ENCODE results near the gene ZNF770. TPM values are rescaled to one million over a fixed set of nuclear protein-coding genes. Genes with fewer than 3 reads are reported as not detected.

ZNF770 gene
- polyA plus RNA-seq, 1 donor (not counting 4 experiments of a cell fraction or from before 2014, with no cell fraction given), result 35.9 TPM

DNA sequence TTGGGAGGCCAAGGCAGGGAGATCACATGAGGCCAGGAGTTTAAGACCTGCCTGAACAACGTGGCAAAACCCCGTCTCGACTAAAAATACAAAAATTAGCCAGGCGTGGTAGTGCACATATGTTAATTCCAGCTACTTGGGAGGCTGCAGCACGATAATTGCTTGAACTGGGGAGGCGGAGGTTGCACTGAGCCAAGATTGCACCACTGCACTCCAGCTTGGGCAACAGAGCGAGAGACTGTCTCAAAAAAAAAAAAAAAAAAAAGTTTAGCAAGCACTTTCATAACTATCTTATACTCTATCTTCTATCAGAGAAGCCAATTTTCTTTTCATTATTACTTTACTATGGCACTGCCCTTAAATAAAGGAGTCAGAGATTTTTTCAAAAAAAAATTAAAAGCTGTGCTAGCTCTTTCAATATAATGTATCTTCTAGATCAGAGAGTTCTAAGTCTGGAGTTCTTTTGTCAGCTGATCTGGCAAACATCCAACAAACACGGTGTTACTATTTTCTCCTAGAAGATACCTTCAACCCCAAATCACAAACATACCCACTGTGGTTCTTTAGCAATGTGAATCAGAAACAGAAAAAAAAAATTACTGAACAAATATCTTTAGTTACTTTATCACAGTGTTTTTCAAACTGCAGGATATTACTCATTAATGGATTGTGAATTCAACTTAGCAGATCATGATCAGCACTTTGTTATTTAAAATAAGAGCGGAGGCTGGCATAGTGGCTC lies 3.0 kb downstream of the ZNF770 start:
- no peaks in the 10 kb centered on the region for H3K9me3 ChIP-seq (ENCODE audit: control insufficient read depth, low read depth, low read length)
- H3K79me2 ChIP-seq (ENCODE audit: control insufficient read depth, insufficient read depth, low read length), result peaks cover 46% of the 10 kb centered on the region
- H3K9ac ChIP-seq (ENCODE audit: control insufficient read depth, extremely low read depth, insufficient read depth, low read length), result peak overlapping the region; percentile 10
- H4K20me1 ChIP-seq (ENCODE audit: control insufficient read depth, extremely low read depth, insufficient read depth, low read length), result no peaks in the 10 kb centered on the region
- DNase-seq (ENCODE audit: low read depth, low spot score) (no peak), FAIRE-seq (no peak)
- peaks cover 8 to 9% of the 10 kb centered on the region in 2 experiments for H3K36me3 ChIP-seq (ENCODE audit: control insufficient read depth in 2 of 2, extremely low read depth in 1 of 2, insufficient read depth in 2 of 2, low read length in 2 of 2)
- peaks cover 14% of the 10 kb centered on the region for H3K4me1 ChIP-seq (ENCODE audit: control insufficient read depth, extremely low read depth, insufficient read depth, low read length)
- dilution Hi-C loops (cut with MboI; ENCODE audit: extremely low pct_ligation_motif_present, low sequenced_read_pairs), result no loop called here
- no peaks in the 10 kb centered on the region for H3K9me1 ChIP-seq (ENCODE audit: control insufficient read depth, extremely low read depth, insufficient read depth, low read length)
- no peak overlapping the region for H2AFZ ChIP-seq (ENCODE audit: control insufficient read depth, low read length)
- peak overlapping the region in 1 of 3 experiments; percentile 18 for H3K4me3 ChIP-seq (ENCODE audit: control insufficient read depth in 2 of 3, extremely low read depth in 1 of 3, insufficient read depth in 2 of 3, low read depth in 1 of 3, low read length in 3 of 3)
- no peaks in the 10 kb centered on the region for H3K27me3 ChIP-seq (ENCODE audit: control insufficient read depth, extremely low read depth, insufficient read depth, low read length)
- TF ChIP-seq, protein P1, sequence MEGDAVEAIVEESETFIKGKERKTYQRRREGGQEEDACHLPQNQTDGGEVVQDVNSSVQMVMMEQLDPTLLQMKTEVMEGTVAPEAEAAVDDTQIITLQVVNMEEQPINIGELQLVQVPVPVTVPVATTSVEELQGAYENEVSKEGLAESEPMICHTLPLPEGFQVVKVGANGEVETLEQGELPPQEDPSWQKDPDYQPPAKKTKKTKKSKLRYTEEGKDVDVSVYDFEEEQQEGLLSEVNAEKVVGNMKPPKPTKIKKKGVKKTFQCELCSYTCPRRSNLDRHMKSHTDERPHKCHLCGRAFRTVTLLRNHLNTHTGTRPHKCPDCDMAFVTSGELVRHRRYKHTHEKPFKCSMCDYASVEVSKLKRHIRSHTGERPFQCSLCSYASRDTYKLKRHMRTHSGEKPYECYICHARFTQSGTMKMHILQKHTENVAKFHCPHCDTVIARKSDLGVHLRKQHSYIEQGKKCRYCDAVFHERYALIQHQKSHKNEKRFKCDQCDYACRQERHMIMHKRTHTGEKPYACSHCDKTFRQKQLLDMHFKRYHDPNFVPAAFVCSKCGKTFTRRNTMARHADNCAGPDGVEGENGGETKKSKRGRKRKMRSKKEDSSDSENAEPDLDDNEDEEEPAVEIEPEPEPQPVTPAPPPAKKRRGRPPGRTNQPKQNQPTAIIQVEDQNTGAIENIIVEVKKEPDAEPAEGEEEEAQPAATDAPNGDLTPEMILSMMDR (optimal IDR thresholded peaks at IDR 0.05 in 1 of 3, IDR thresholded peaks at IDR 0.05 in 1 of 3, conservative IDR thresholded peaks at IDR 0.05 in 1 of 3; ENCODE audit: extremely low read depth in 1 of 3, insufficient read depth in 2 of 3, low read length in 3 of 3), result no peak
- no peak for TF ChIP-seq EZH2 (IDR thresholded peaks at IDR 0.05; ENCODE audit: low read length)
- H3K4me2 ChIP-seq (ENCODE audit: control insufficient read depth, extremely low read depth, insufficient read depth, low read depth, low read length), result peak overlapping the region; percentile 83
- H3K27ac ChIP-seq (ENCODE audit: control insufficient read depth, insufficient read depth, low read length), result peak overlapping the region; percentile 50

DNA sequence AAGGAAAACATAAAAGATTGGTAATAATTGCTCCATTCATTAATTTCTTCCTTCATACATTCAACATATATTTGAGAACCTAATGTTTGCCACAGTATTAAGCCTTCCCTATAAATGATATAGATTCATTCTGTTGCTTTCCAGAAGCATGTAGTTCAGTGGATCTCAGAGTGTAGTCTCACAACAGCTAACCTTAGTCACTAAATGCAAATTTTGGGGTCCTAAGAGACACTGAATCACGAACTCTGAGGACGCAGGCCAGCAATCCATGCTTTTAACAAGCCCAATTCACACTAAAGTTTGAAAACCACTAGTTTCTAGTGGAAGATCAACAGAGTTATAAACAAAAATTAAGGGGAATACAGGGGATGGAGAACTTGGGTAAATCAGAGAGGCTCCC lies 11.3 kb downstream of the ZNF770 start:
- Histone ChIP-seq H3K4me1 (ENCODE audit: control insufficient read depth, extremely low read depth, insufficient read depth, low read length) (no peaks in the 10 kb centered on the region), H3K9me3 (ENCODE audit: control insufficient read depth, low read depth, low read length) (no peaks in the 10 kb centered on the region), H3K4me2 (ENCODE audit: control insufficient read depth, extremely low read depth, insufficient read depth, low read depth, low read length) (no peak overlapping the region), H3K27me3 (ENCODE audit: control insufficient read depth, extremely low read depth, insufficient read depth, low read length) (no peaks in the 10 kb centered on the region), H3K36me3 (ENCODE audit: control insufficient read depth in 2 of 2, extremely low read depth in 1 of 2, insufficient read depth in 2 of 2, low read length in 2 of 2) (peaks cover 3 to 6% of the 10 kb centered on the region in 2 experiments), H3K79me2 (ENCODE audit: control insufficient read depth, insufficient read depth, low read length) (no peaks in the 10 kb centered on the region), H2AFZ (ENCODE audit: control insufficient read depth, low read length) (no peak overlapping the region), H3K9ac (ENCODE audit: control insufficient read depth, extremely low read depth, insufficient read depth, low read length) (no peak overlapping the region), H3K9me1 (ENCODE audit: control insufficient read depth, extremely low read depth, insufficient read depth, low read length) (no peaks in the 10 kb centered on the region), H3K27ac (ENCODE audit: control insufficient read depth, insufficient read depth, low read length) (no peak overlapping the region), H4K20me1 (ENCODE audit: control insufficient read depth, extremely low read depth, insufficient read depth, low read length) (no peaks in the 10 kb centered on the region), H3K4me3 (ENCODE audit: control insufficient read depth in 2 of 3, extremely low read depth in 1 of 3, insufficient read depth in 2 of 3, low read depth in 1 of 3, low read length in 3 of 3) (no peak overlapping the region)
- FAIRE-seq, result no peak
- no peak for DNase-seq (ENCODE audit: low read depth, low spot score)
- dilution Hi-C loops (cut with MboI; ENCODE audit: extremely low pct_ligation_motif_present, low sequenced_read_pairs), result no loop called here
- TF ChIP-seq, protein P1 (optimal IDR thresholded peaks at IDR 0.05 in 1 of 3, IDR thresholded peaks at IDR 0.05 in 1 of 3, conservative IDR thresholded peaks at IDR 0.05 in 1 of 3; ENCODE audit: extremely low read depth in 1 of 3, insufficient read depth in 2 of 3, low read length in 3 of 3), result no peak
- TF ChIP-seq EZH2 (IDR thresholded peaks at IDR 0.05; ENCODE audit: low read length), result no peak

Data from keratinocyte (primary cell).